WTC11 (cell line): ENCODE results near the gene TBX4. TPM values are rescaled to one million over a fixed set of nuclear protein-coding genes. Genes with fewer than 3 reads are reported as not detected.

ENCODE experiments used
- ATAC-seq: fragments of 200-7000 bp; cut with Tn5 transposase; 2 replicates; pipeline ENCODE4 v1.10.0; 2021; ENCODE audit warnings: mild to moderate bottlenecking, moderate library complexity
- CTCF ChIA-PET: fragments of 300-600 bp; sonication (Branson Sonifier 250); formaldehyde crosslinking; loops from one replicate; lab custom pipeline; 2021; ENCODE audit warnings: antibody characterized with exemption; lab: Charles Lee
- POLR2A ChIA-PET: fragments of 350-600 bp; sonication (Branson Sonifier 250); formaldehyde crosslinking; loops from one replicate; lab custom pipeline; 2021; ENCODE audit warnings: antibody characterized with exemption; lab: Charles Lee
- DNase-seq: peaks from one replicate; pipeline ENCODE4 v3.0.0; 2021; ENCODE audit warnings: low spot score
- H3K27ac Mint-ChIP-seq: 2 replicates; pipeline ENCODE4 v1.8.0; 2021; ENCODE audit warnings: mixed read lengths
- H3K27me3 Mint-ChIP-seq: 2 replicates; pipeline ENCODE4 v1.8.0; 2021; ENCODE audit warnings: low read depth, mild to moderate bottlenecking, moderate library complexity, mixed read lengths
- H3K36me3 Mint-ChIP-seq: 2 replicates; pipeline ENCODE4 v1.8.0; 2021; ENCODE audit warnings: mixed read lengths
- H3K4me1 Mint-ChIP-seq: 2 replicates; pipeline ENCODE4 v1.8.0; 2022; ENCODE audit warnings: mixed read lengths
- H3K4me3 Mint-ChIP-seq: 2 replicates; pipeline ENCODE4 v1.8.0; 2021; ENCODE audit warnings: mild to moderate bottlenecking, moderate library complexity, mixed read lengths
- H3K9me3 Mint-ChIP-seq: 2 replicates; pipeline ENCODE4 v1.8.0; 2021; ENCODE audit warnings: mixed read lengths
- ATF1 ChIP-seq: sonication (generic); formaldehyde crosslinking; IDR thresholded peaks from 2 replicates; pipeline ENCODE4 v1.8.1; 2023; ENCODE audit warnings: mild to moderate bottlenecking, moderate library complexity, missing genetic modification reagents
- CBFB ChIP-seq: sonication (generic); formaldehyde crosslinking; IDR thresholded peaks from 2 replicates; pipeline ENCODE4 v1.8.1; 2022; ENCODE audit warnings: mild to moderate bottlenecking, low read depth, missing genetic modification reagents
- CREB1 ChIP-seq: sonication (generic); formaldehyde crosslinking; IDR thresholded peaks from 2 replicates; pipeline ENCODE4 v1.8.0; 2023; ENCODE audit warnings: mild to moderate bottlenecking, missing genetic modification reagents
- ESRRA ChIP-seq: sonication (generic); formaldehyde crosslinking; IDR thresholded peaks from 2 replicates; pipeline ENCODE4 v1.8.1; 2022; ENCODE audit warnings: mild to moderate bottlenecking, missing genetic modification reagents, borderline replicate concordance
- GABPB1 ChIP-seq: sonication (generic); formaldehyde crosslinking; IDR thresholded peaks from 2 replicates; pipeline ENCODE4 v1.8.1; 2023; ENCODE audit warnings: mild to moderate bottlenecking, missing genetic modification reagents
- JAZF1 ChIP-seq: fragments of 250-450 bp; sonication (Bioruptor Pico); IDR thresholded peaks from 2 replicates; pipeline ENCODE4 v1.9.0; 2021; ENCODE audit warnings: moderate library complexity, mild to moderate bottlenecking, inconsistent platforms
- JUN ChIP-seq: sonication (generic); formaldehyde crosslinking; IDR thresholded peaks from 2 replicates; pipeline ENCODE4 v1.8.0; 2023; ENCODE audit warnings: mild to moderate bottlenecking, missing genetic modification reagents
- OVOL2 ChIP-seq: fragments of 250-450 bp; sonication (Bioruptor Pico); IDR thresholded peaks from 2 replicates; pipeline ENCODE4 v1.9.0; 2021; ENCODE audit warnings: mild to moderate bottlenecking, borderline replicate concordance
- RORB ChIP-seq: fragments of 250-450 bp; sonication (Bioruptor Pico); IDR thresholded peaks from 2 replicates; pipeline ENCODE4 v1.9.0; 2021; ENCODE audit warnings: mild to moderate bottlenecking
- SOX15 ChIP-seq: fragments of 250-450 bp; sonication (Bioruptor Pico); IDR thresholded peaks from 2 replicates; pipeline ENCODE4 v1.9.0; 2021; ENCODE audit warnings: mild to moderate bottlenecking
- TEAD1 ChIP-seq: sonication (generic); formaldehyde crosslinking; IDR thresholded peaks from 2 replicates; pipeline ENCODE4 v1.8.0; 2022; ENCODE audit warnings: mild to moderate bottlenecking, missing genetic modification reagents
- ZNF138 ChIP-seq: sonication (generic); formaldehyde crosslinking; conservative IDR thresholded peaks from 2 replicates; pipeline ENCODE4 v1.8.1; 2022; ENCODE audit warnings: mild to moderate bottlenecking, moderate library complexity, missing genetic modification reagents
- ZNF317 ChIP-seq: sonication (generic); formaldehyde crosslinking; IDR thresholded peaks from 2 replicates; pipeline ENCODE4 v1.8.1; 2023; ENCODE audit warnings: low read depth, mild to moderate bottlenecking, moderate library complexity, missing genetic modification reagents, borderline replicate concordance
- total RNA-seq: library from RNA; stranded (reverse); gene quantifications from 3 replicates; pipeline ENCODE4 v1.2.3, GENCODE V29; 2021
- TF ChIP-seq, protein P1 (sequence below): fragments of 250-450 bp; sonication (Bioruptor Pico); IDR thresholded peaks from 2 replicates; pipeline ENCODE4 v1.9.0; 2021; ENCODE audit warnings: mild to moderate bottlenecking, borderline replicate concordance
- TF ChIP-seq, protein P2 (sequence below): sonication (generic); formaldehyde crosslinking; IDR thresholded peaks from 2 replicates; pipeline ENCODE4 v1.8.1; 2022; ENCODE audit warnings: low read depth, missing genetic modification reagents, borderline replicate concordance
- TF ChIP-seq, protein P3 (sequence below): sonication (generic); formaldehyde crosslinking; IDR thresholded peaks from 2 replicates; pipeline ENCODE4 v1.8.1; 2023; ENCODE audit warnings: mild to moderate bottlenecking, missing genetic modification reagents, moderate library complexity
- TF ChIP-seq, protein P4 (sequence below): fragments of 250-450 bp; sonication (Bioruptor Pico); conservative IDR thresholded peaks from 2 replicates; pipeline ENCODE4 v1.9.0; 2021; ENCODE audit warnings: mild to moderate bottlenecking
- TF ChIP-seq, protein P5 (sequence below): sonication (generic); formaldehyde crosslinking; IDR thresholded peaks from 2 replicates; pipeline ENCODE4 v1.8.1; 2023; ENCODE audit warnings: mild to moderate bottlenecking, missing genetic modification reagents, borderline replicate concordance
- TF ChIP-seq, protein P6 (sequence below): sonication (generic); formaldehyde crosslinking; IDR thresholded peaks from 2 replicates; pipeline ENCODE4 v1.8.1; 2022; ENCODE audit warnings: low read depth, mild to moderate bottlenecking, moderate library complexity, missing genetic modification reagents, borderline replicate concordance

Gene TBX4
- total RNA-seq, 1 experiment from 2014 or later = not detected

DNA sequence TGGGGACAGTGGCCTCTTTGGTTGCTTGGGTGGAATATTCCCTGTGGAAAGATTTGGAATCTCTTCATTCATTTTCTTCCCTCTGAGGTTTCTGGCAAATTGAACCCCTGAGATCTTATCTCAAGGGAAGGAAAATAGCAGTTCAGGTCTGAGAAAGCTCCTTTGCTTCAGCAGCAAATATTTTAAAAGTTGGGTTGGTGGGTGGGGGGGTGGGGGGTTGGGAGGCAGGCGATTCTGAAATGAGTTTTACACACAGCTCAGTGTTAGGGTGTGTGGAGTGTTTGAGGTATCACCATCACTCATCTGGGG lies 45.7 kb upstream of the TBX4 start (continued):
- TF ChIP-seq, protein P1, sequence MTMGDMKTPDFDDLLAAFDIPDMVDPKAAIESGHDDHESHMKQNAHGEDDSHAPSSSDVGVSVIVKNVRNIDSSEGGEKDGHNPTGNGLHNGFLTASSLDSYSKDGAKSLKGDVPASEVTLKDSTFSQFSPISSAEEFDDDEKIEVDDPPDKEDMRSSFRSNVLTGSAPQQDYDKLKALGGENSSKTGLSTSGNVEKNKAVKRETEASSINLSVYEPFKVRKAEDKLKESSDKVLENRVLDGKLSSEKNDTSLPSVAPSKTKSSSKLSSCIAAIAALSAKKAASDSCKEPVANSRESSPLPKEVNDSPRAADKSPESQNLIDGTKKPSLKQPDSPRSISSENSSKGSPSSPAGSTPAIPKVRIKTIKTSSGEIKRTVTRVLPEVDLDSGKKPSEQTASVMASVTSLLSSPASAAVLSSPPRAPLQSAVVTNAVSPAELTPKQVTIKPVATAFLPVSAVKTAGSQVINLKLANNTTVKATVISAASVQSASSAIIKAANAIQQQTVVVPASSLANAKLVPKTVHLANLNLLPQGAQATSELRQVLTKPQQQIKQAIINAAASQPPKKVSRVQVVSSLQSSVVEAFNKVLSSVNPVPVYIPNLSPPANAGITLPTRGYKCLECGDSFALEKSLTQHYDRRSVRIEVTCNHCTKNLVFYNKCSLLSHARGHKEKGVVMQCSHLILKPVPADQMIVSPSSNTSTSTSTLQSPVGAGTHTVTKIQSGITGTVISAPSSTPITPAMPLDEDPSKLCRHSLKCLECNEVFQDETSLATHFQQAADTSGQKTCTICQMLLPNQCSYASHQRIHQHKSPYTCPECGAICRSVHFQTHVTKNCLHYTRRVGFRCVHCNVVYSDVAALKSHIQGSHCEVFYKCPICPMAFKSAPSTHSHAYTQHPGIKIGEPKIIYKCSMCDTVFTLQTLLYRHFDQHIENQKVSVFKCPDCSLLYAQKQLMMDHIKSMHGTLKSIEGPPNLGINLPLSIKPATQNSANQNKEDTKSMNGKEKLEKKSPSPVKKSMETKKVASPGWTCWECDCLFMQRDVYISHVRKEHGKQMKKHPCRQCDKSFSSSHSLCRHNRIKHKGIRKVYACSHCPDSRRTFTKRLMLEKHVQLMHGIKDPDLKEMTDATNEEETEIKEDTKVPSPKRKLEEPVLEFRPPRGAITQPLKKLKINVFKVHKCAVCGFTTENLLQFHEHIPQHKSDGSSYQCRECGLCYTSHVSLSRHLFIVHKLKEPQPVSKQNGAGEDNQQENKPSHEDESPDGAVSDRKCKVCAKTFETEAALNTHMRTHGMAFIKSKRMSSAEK = no peak
- TF ChIP-seq RORB (CRISPR knock-in tag) = no peak
- TF ChIP-seq GABPB1 (CRISPR knock-in tag) = no peak
- TF ChIP-seq TEAD1 (CRISPR knock-in tag) = no peak
- TF ChIP-seq SOX15 (CRISPR knock-in tag) = no peak
- no peak for TF ChIP-seq JAZF1 (CRISPR knock-in tag)
- TF ChIP-seq, protein P2, sequence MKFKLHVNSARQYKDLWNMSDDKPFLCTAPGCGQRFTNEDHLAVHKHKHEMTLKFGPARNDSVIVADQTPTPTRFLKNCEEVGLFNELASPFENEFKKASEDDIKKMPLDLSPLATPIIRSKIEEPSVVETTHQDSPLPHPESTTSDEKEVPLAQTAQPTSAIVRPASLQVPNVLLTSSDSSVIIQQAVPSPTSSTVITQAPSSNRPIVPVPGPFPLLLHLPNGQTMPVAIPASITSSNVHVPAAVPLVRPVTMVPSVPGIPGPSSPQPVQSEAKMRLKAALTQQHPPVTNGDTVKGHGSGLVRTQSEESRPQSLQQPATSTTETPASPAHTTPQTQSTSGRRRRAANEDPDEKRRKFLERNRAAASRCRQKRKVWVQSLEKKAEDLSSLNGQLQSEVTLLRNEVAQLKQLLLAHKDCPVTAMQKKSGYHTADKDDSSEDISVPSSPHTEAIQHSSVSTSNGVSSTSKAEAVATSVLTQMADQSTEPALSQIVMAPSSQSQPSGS = no peak
- TF ChIP-seq, protein P3, sequence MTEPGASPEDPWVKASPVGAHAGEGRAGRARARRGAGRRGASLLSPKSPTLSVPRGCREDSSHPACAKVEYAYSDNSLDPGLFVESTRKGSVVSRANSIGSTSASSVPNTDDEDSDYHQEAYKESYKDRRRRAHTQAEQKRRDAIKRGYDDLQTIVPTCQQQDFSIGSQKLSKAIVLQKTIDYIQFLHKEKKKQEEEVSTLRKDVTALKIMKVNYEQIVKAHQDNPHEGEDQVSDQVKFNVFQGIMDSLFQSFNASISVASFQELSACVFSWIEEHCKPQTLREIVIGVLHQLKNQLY (CRISPR knock-in tag) = no peak
- TF ChIP-seq CBFB (CRISPR knock-in tag) = no peak
- TF ChIP-seq OVOL2 (CRISPR knock-in tag) = no peak
- TF ChIP-seq JUN (CRISPR knock-in tag) = no peak

DNA sequence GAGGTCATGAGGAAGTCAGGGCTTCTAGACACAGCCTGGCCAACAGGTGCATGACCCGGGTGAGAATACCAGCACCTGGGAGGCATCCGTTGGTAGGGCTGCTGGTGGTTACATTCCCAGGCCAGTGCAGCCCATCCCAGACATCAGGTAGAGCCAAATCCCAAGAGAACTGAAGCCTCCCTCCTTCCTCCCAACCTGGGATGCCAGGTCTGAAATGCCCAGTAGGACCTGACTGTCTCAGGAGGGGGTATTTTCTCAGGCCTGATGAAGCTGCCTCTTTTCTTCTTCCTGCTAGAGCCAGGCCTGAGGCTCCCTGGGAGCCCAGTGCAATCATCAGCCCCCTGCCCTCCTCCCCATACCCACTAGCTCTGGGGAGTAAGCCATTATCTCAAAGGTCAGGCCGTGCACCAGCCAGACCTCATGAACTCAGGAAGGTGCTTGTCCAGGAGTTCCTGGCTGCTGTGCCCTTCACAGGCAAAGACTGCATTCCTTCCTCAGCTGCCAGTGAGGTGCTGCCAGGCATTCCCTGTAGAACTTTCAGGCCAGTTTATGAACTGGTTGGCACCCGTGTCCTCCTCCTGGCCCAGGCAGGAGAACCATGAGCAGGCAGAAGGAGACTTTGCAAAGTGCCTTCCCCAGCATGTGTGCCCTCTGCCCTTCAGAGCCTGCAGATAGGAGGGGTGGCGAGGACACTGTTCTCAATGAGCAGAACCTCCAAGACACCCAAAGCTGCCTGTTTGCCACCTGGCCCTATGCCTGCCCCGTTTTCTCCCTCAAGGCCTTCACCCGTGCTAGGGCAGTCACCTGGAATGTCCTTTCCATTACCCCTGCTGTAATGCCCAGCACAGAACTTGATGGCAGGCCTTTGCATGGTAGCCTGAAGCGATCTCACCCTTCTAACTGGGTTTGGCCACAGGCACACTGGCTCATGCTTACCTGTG lies 45.0 kb upstream of the TBX4 start:
- ATAC-seq (no peak), DNase-seq (peak; percentile 10)
- Mint-ChIP-seq H3K9me3 (no peaks in the 10 kb centered on the region), H3K4me3 (no peak overlapping the region), H3K27ac (no peak overlapping the region), H3K36me3 (no peaks in the 10 kb centered on the region), H3K4me1 (peaks cover 30% of the 10 kb centered on the region), H3K27me3 (peaks cover 95% of the 10 kb centered on the region)
- ChIA-PET CTCF (interaction anchor here (0.6 to 5.9 kb wide), 4 partner anchors 7 to 456 kb away, joined by 3 to 37 read pairs (median 9); partner anchors contain the start of genes BRIP1 and TBX2), POLR2A (no interaction called here)
- TF ChIP-seq RORB (CRISPR knock-in tag) (no peak), ESRRA (CRISPR knock-in tag) (no peak), ZNF317 (no peak), ZNF138 (no peak), GABPB1 (CRISPR knock-in tag) (no peak), CREB1 (CRISPR knock-in tag) (no peak), CBFB (CRISPR knock-in tag) (no peak), ATF1 (CRISPR knock-in tag) (no peak)
- TF ChIP-seq, protein P4, sequence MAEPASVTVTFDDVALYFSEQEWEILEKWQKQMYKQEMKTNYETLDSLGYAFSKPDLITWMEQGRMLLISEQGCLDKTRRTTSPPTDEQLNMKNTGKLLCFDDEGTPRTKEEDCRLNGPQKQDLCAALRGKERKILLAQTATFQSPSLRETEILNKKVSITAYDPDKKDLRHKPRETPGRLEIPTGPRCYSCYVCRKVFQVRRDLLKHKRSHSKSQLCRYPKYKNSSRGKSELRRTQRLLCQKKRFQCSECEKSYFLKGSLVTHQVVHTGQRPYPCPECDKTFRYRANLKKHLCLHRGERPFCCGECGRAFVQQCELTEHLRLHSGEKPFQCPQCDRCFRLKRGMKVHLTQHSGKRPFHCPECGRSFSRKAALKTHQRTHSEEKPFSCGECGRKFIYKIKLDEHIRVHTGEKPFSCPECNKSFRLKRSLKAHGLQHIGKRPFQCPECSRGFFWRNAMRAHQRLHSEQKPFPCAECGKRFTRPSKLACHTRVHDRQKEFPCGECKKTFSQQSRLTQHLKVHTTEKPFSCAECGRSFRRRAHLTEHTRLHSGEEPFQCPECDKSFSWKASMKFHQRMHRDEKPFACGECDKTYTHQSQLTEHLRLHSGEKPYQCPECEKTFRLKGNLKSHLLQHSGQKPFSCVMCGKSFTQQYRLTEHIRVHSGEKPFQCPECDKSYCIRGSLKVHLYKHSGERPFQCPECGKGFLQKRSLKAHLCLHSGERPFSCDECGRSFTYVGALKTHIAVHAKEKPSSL (CRISPR knock-in tag) = no peak
- TF ChIP-seq, protein P5, sequence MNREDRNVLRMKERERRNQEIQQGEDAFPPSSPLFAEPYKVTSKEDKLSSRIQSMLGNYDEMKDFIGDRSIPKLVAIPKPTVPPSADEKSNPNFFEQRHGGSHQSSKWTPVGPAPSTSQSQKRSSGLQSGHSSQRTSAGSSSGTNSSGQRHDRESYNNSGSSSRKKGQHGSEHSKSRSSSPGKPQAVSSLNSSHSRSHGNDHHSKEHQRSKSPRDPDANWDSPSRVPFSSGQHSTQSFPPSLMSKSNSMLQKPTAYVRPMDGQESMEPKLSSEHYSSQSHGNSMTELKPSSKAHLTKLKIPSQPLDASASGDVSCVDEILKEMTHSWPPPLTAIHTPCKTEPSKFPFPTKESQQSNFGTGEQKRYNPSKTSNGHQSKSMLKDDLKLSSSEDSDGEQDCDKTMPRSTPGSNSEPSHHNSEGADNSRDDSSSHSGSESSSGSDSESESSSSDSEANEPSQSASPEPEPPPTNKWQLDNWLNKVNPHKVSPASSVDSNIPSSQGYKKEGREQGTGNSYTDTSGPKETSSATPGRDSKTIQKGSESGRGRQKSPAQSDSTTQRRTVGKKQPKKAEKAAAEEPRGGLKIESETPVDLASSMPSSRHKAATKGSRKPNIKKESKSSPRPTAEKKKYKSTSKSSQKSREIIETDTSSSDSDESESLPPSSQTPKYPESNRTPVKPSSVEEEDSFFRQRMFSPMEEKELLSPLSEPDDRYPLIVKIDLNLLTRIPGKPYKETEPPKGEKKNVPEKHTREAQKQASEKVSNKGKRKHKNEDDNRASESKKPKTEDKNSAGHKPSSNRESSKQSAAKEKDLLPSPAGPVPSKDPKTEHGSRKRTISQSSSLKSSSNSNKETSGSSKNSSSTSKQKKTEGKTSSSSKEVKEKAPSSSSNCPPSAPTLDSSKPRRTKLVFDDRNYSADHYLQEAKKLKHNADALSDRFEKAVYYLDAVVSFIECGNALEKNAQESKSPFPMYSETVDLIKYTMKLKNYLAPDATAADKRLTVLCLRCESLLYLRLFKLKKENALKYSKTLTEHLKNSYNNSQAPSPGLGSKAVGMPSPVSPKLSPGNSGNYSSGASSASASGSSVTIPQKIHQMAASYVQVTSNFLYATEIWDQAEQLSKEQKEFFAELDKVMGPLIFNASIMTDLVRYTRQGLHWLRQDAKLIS (CRISPR knock-in tag) = no peak
- TF ChIP-seq, protein P2 = no peak
- TF ChIP-seq, protein P6, sequence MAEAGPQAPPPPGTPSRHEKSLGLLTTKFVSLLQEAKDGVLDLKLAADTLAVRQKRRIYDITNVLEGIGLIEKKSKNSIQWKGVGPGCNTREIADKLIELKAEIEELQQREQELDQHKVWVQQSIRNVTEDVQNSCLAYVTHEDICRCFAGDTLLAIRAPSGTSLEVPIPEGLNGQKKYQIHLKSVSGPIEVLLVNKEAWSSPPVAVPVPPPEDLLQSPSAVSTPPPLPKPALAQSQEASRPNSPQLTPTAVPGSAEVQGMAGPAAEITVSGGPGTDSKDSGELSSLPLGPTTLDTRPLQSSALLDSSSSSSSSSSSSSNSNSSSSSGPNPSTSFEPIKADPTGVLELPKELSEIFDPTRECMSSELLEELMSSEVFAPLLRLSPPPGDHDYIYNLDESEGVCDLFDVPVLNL (CRISPR knock-in tag) = no peak
